ENCODE results near the gene AHCYL2.

Gene AHCYL2

GRCh38 chr7:129417073-129417472, 192.2 kb downstream of the AHCYL2 start:
- Histone ChIP-seq H3K4me3 (replicated peaks; ENCODE audit: insufficient read depth, low read length) (no peak overlapping the region), H3K27ac (replicated peaks) (no peak overlapping the region), H3K27me3 (ENCODE audit: insufficient read depth, poor library complexity, severe bottlenecking) (no peaks in the 10 kb centered on the region)
- no peak for TF ChIP-seq SPI1 (IDR thresholded peaks at IDR 0.05; ENCODE audit: borderline replicate concordance, low read depth)
- no peak for TF ChIP-seq REST (IDR thresholded peaks at IDR 0.05; ENCODE audit: insufficient replicate concordance, low read depth)
- DNase-seq (ENCODE audit: low read depth in 1 of 2, low spot score in 1 of 2): no peak

DNA sequence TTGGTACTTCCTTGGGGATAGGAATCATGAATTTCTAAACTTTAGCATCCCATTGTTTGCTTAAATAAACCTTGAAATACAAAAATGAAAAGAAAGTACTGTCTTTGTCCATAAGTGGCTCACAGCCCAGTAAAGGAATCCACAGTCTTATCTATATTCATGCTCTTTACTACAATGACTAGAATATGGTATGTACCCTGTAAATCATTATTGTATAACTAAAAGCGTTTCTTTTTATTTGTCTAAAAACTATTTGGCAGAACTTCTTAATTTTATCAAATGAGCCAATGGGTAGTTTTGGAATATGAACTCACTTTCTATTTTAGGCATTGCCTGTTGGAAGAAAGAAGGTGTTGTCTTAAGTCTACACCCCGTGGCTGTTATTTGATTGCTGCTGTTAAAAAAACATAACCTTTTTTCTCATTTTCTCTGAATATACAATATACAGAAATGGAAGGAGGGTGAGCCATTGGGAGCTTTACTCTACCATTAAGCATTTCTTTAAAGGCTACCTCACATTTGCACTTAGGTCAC, 197.0 kb downstream of the AHCYL2 start:
- DNase-seq (ENCODE audit: low read depth in 1 of 2, low spot score in 1 of 2): no peak
- TF ChIP-seq CTCF (IDR thresholded peaks at IDR 0.05; ENCODE audit: insufficient read depth, low read length) (no peak), SPI1 (IDR thresholded peaks at IDR 0.05; ENCODE audit: borderline replicate concordance, low read depth) (no peak), GABPA (IDR thresholded peaks at IDR 0.05; ENCODE audit: low read depth) (no peak), POLR2AphosphoS5 (IDR thresholded peaks at IDR 0.05; ENCODE audit: low read depth) (no peak), REST (IDR thresholded peaks at IDR 0.05; ENCODE audit: insufficient replicate concordance, low read depth) (no peak)
- Histone ChIP-seq H3K27ac (replicated peaks) (no peak overlapping the region), H3K4me3 (replicated peaks; ENCODE audit: insufficient read depth, low read length) (no peak overlapping the region), H3K27me3 (ENCODE audit: insufficient read depth, poor library complexity, severe bottlenecking) (no peaks in the 10 kb centered on the region)

DNA sequence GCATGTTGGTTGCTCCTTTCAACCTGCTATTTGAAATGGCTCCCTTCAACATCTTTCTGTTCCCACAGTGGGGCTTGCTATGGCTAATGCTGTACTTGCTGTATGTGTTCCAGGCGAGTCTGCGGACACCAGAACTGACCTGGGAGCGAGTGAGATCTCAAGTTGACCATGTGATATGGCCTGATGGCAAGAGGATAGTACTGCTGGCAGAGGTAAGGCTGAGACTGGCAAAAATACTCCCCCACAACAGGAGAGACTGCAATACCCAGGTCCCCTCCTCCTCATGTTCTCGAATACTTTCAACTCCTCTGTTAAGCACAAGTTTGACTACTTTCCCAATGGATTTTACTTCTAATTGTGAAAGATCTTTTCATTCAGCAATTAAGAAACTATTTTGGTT, 197.9 kb downstream of the AHCYL2 start:
- TF ChIP-seq SPI1 (IDR thresholded peaks at IDR 0.05; ENCODE audit: borderline replicate concordance, low read depth) (no peak), GABPA (IDR thresholded peaks at IDR 0.05; ENCODE audit: low read depth) (no peak)
- DNase-seq (ENCODE audit: low read depth in 1 of 2, low spot score in 1 of 2): no peak
- Histone ChIP-seq H3K27me3 (ENCODE audit: insufficient read depth, poor library complexity, severe bottlenecking) (no peaks in the 10 kb centered on the region), H3K27ac (replicated peaks) (no peak overlapping the region), H3K4me3 (replicated peaks; ENCODE audit: insufficient read depth, low read length) (no peak overlapping the region)

- Histone ChIP-seq H3K27me3 (ENCODE audit: insufficient read depth, poor library complexity, severe bottlenecking) (no peaks in the 10 kb centered on the region), H3K27ac (replicated peaks) (no peak overlapping the region), H3K4me3 (replicated peaks; ENCODE audit: insufficient read depth, low read length) (no peak overlapping the region)
- no peak for DNase-seq (ENCODE audit: low read depth in 1 of 2, low spot score in 1 of 2)
- TF ChIP-seq POLR2AphosphoS5 (IDR thresholded peaks at IDR 0.05; ENCODE audit: low read depth) (no peak), CTCF (IDR thresholded peaks at IDR 0.05; ENCODE audit: insufficient read depth, low read length) (no peak), GABPA (IDR thresholded peaks at IDR 0.05; ENCODE audit: low read depth) (no peak), SPI1 (IDR thresholded peaks at IDR 0.05; ENCODE audit: borderline replicate concordance, low read depth) (no peak), REST (IDR thresholded peaks at IDR 0.05; ENCODE audit: insufficient replicate concordance, low read depth) (no peak)
Observed at GRCh38 chr7:129423700-129424410, 199.0 kb downstream of the AHCYL2 start.
